Left cardiac atrium (tissue), 4 donors: ENCODE data around the gene CLSTN2. TPM values are rescaled to one million over a fixed set of nuclear protein-coding genes. Genes with fewer than 3 reads are reported as not detected.

ENCODE experiments used
- ATAC-seq, 2 donors: fragments of 200-7000 bp; cut with Tn5 transposase; one replicate each; pipeline ENCODE4 v1.9.1; 2020; ENCODE audit warnings: mild to moderate bottlenecking in 2 of 2, moderate library complexity in 2 of 2
- DNase-seq: peaks from one replicate; pipeline ENCODE4 v3.0.0-alpha.2; 2020
- intact Hi-C, 2 donors: fragments of 100-400 bp; cut with DNase I; formaldehyde crosslinking; loops; one replicate each; pipeline versions ENCODE4 v1.14.1 to v1.15.1; 2022 to 2023
- total RNA-seq, 2 donors: library from RNA; stranded (reverse); fragmentation: NEBNext Ultra II Directional; extraction: Animal tissue kit (Norgen Biotek cat#: 25700); gene quantifications; one replicate each; pipeline ENCODE4 v1.2.1, GENCODE V29; 2021
- donor health status: DM: no; HTN: yes; CAD: no.
- donor health status: DM: no; HTN: yes; CAD: no; lungs with severe emphysema.
- donor health status: DM: yes; HTN: yes; CAD: no.
- donor health status: Dilated cardiomyopathy.

The CLSTN2 gene
- total RNA-seq, 2 donors from 2014 or later = 22.9 to 26.6 TPM

DNA sequence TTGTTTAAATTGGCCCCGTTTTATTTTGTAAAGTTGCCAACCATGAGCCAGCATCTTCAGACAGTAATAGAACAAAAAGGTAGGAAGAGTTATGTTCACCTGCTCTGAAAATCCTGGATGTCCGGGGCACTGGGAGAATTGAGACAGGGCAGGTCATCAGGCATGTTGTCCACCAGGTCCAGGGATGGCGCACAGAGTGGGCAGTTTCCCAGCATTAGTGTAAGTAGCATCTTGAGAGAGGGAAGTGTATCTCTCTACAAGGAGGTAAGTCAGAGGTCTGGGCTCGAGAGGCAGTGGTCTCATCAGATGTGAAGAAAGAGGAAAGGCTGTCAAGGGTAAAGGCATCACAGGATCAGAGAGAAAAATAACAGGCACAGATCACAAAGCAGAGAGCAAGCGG, 339.4 kb downstream of the CLSTN2 start:
- DNase-seq (no peak), ATAC-seq (no peak)
- intact Hi-C loops = no loop called here

DNA sequence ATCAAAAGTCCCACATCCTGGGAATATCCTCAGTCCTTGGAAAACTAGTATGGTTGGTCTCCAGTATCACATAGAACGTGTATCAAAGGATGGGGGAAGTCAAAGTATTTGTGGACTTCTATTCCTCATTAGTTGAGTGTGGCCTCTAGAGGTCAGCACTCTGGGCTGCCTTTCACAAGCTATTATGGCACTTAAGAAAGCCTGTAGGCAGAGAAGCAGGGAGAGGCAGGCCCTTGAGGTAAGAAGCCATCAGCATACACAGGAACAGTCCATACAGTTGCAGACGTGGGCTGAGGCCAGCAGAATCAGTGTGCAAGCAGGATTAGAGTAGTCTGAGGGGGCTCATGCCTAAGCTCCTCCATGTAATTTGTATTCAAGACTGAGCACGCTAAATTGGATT, 341.7 kb downstream of the CLSTN2 start:
- ATAC-seq = peak in 1 of 2 donors; percentile 31
- intact Hi-C loops = no loop called here
- DNase-seq = no peak

DNA sequence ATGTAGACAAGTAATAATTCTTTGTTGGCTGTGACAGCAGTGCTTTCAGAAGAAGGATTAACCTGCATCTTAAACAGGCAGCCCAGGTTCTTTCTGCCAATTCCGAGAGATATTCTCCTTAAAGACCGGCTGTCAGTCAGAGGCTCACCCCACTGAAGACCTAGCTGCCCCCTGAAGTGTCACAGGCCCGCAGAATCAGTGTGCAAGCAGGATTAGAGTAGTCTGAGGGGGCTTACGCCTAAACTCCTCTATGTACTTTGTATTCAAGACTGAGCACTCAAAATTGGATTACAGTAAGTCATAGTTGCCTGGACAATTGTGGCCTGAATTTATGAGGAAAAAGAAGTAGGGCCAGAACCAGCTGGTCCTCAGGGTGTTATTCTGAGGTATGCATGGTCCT, 342.9 kb downstream of the CLSTN2 start:
- intact Hi-C loops = no loop called here
- ATAC-seq (no peak), DNase-seq (no peak)

DNA sequence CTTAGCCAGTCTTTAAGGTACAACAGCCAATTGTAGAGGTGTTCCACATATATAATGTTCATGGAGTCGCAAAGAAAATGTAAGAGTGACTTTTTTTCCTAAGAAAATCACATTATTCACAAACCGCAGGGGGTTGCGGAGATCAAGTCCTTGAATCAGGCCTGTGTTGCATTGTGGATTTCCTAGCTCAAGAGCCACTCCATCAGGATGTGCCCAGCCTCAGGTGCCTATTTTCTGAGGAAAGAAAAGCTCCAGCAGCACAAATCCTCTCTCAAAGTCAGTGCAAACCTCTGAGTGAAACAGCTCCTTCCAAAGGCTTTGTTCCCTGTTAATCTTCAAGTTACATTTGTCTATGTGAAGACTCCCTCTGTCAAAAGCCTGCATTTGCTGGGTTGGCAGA, 349.4 kb downstream of the CLSTN2 start:
- no peak for ATAC-seq
- no peak for DNase-seq
- intact Hi-C loops = no loop called here

DNA sequence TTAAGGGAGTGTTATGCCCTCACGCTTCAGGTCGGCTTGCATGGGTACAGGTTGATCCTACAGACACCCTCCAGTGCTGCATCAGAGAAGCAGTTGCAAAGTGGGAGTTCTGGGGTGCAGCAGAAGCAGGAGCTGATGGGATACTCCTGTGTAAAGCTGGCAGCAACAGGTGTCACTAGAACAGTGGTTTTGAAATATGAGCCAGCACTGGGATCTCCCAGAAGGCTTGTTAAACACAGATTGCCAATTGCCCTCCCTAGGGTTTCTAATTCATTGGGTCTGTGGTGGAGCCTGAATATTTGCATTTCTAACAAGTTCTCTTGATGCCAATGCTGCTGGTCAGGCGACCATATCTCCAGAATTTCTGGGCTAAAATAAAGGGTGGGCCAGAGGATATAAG, 350.4 kb downstream of the CLSTN2 start:
- ATAC-seq (no peak), DNase-seq (no peak)
- intact Hi-C loops = no loop called here

DNA sequence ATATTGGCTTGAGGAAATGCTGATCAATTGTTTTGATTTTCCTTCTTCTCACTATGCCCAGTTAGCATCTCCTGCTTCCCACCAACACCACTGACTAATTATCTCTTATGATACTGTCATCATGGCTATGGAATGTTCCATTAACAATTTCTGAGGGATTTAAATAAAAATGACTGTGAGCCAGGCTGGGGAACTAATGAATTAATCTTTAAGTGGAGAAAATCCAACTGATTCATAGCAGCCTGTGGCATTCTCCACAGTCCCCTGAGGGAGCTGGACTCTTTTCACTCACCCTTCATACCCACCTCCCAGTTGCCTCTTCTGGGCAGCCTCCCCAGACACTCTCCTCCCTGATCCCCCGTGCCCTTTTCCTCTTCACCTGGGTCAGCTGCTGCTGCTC, 353.6 kb downstream of the CLSTN2 start:
- ATAC-seq (no peak), DNase-seq (no peak)
- intact Hi-C loops = no loop called here

DNA sequence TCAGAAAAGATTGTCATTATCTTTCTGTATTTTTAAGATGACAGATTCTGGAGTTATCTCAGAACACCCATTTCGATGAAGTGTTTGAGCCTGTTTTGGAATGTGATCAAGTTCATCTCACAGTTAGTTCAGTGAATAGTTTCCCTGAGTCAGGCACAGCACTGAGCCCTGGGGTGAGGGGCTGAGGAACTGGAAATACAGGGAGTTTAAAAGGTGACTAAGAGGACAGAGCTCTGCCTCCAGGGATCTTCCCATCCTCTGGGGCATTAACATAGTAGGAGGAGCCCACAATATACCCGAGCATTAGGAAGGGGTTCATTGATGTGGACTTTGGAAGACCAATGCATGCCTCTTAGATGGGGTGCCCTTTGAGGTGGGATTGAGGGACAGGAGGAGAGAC, 355.1 kb downstream of the CLSTN2 start:
- DNase-seq = no peak
- ATAC-seq = no peak
- intact Hi-C loops = no loop called here

DNA sequence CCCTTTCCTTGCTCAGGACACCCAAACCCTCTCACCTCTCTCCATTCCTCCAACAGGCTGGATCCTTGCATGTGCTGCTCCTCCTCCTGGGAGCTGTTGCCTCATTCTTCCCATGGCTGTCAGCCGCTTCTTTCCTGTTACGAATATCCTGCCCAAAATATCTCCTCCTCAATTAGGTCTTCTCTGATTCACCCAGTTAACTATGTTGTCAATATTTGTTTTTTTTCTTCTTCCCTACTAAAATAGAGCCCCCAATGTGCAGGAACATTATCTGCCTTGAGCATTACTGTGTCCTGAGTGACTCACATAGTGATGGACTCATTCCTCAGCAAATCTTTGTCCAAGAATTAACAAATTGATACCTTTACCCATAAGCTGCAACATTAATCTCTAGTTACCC, 357.2 kb downstream of the CLSTN2 start:
- ATAC-seq (peak in 1 of 2 donors; percentile 41), DNase-seq (no peak)
- intact Hi-C loops = no loop called here

DNA sequence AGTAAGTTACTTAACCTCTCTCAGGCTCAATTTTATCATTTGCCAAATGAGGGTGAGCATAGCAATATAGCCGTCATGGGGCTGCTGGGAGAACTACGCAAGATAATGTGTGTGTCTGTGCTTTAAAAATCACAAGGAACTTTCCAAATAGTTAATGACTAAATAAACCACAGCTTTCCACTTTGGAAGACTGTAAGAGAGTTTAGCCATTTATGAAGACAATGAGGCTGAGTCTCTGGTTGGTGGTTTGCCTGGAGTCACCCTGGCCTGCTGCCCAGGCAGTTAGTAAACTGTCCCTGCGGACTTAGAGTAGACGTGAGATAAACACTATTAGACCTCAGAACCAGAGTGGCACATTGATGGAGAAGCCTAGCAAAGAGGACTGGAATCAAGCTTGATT, 357.7 kb downstream of the CLSTN2 start:
- intact Hi-C loops = no loop called here
- peak; percentile 89 to 91 for ATAC-seq
- peak; percentile 81 for DNase-seq

DNA sequence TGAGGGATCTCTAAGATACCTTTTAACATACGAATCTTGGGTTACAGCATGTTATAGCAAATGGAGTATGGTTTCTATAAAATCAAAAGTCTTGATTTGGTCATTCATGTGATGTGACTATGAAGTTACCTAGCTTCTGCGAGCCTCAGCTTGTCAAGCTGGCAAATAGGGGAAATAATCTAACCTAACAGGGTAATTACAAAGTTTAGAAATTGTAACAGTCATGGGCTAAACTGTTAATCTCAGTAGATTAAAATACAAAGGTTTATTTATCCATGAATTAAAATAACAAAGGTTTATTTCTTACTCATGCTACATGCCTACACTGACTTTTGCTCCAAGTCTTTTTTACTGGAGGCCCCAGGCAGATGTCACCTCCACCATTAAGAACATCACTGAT, 359.1 kb downstream of the CLSTN2 start:
- no peak for DNase-seq
- intact Hi-C loops = no loop called here
- no peak for ATAC-seq

DNA sequence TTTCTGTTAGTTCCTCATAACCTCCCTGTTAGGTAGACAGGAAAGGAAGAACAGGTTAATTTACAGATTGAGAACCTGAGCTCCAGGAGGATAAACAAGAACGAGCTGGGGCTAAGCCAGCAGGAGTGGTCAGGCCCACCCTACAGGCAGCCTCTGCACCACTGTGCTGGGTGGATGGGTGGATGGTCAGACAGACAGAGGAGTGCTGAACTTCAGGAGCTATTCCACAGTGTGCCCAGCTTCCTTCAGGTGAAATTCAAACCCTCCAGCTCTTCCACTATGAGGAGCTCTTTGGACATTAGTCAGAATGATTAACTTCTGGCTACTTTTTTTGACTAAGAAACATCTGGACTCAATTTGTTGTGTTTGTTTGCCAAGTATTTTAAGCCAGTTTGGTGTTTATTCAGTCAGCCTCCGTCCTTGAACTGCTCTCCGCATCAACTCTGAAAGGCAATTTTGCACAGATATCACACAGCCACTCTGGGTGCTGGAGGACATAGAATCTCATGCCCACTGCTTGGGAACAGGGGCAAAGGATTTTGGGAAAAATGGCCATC, 361.9 kb downstream of the CLSTN2 start:
- ATAC-seq = peak in 1 of 2 donors; percentile 20
- intact Hi-C loops = no loop called here
- no peak for DNase-seq

DNA sequence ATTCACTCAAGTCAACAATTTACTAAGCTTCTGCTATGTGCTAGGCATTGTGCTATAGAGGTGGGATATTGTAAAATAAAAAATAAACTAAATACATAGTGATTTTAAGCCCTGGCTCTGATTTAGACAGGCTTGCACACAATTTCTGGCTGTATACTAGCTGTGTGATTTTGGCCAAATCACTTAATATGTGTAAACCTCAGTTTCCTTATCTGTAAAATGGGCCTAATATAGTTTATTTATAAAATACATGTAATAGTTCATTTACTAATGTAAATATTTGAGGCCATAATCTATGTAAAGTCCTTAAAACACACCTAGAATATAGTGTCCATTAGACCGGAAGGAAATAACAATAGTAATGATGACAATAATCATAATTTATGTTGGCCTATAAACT, 363.1 kb downstream of the CLSTN2 start:
- intact Hi-C loops = no loop called here

DNA sequence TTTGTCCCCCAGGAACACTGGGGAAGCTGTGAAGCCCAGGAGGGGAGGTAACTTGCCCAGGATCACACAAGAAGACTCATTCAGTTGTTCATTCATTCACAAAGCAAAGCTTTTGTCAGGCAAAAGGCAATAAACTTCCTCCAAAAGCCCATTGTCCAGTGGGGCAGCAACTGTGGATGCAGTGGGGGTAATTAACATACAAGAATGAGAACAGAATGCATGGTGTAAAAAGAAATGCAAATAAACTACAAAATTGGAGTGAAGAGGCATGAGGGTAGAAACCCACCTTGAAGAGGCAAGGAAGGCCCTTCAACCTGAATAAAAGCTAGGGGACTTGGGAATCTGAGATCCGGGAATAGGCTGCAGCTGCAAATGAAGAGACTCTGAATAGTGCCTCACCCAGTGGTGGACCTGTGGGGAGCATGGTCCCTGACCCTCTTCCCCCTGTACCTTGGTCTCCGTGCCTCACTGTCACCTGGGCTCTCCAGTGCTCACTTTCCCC, 363.6 kb downstream of the CLSTN2 start:
- ATAC-seq = no peak
- DNase-seq = no peak
- intact Hi-C loops = no loop called here

More for the DNA sequence above, 363.1 kb downstream of the CLSTN2 start:
- ATAC-seq = no peak
- DNase-seq = no peak

DNA sequence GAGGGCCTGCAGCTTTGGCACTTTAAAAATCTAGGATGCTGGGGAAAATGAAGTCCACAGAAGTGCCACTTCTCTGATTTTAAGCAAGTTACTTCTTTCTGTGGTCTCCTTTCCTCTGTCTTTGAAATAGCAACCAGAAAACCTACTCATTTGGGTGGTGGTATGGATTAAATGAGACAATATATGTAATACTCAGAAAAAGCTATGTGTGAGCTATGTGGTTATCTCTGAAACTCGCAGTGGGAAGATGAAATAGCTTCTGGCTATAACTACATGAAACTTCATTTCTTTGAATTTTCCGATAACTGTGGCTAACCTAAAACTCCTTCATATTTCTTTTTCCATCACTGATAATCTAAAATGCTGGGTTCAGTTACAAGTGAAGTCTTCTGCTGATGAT, 368.9 kb downstream of the CLSTN2 start:
- intact Hi-C loops = no loop called here
- DNase-seq (no peak), ATAC-seq (no peak)

DNA sequence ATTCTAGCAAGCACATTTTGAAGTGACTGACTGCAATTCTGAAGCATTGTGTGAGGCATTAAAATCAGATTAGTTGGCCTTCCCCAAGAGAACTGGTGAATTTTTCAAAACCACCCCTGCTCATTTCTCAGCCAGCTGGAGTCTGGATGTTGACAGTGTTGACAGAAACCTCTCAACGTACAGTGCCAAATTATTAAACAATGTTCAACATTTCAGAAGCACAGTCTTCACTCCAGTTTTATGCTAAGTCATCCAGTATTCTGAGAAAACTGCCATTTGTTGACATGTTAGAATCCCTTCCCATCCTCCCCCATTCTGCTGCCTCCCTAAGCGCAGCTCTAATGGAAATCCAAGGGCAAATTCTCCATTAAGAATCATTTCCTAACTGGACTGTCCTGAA, 373.6 kb downstream of the CLSTN2 start:
- intact Hi-C loops = no loop called here
- ATAC-seq = peak; percentile 67 to 80
- no peak for DNase-seq

DNA sequence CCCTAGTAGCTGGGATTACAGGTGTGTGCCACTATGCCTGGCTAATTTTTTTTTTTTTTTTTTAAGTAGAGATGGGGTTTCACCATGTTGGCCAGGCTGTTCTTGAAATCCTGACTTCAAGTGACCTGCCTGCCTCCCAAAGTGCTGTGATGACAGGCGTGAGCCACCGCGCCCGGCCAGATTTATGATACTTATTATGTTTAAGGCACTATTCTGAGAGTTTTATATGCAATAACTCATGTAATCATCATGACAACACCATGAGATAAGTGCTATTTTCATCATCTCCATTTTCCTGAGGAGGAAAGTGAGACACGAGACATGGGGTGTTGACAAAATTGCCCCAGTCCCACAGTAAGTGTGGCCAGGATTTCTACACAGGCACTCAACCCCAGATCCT, 376.4 kb downstream of the CLSTN2 start:
- intact Hi-C loops = no loop called here
- no peak for DNase-seq
- no peak for ATAC-seq

DNA sequence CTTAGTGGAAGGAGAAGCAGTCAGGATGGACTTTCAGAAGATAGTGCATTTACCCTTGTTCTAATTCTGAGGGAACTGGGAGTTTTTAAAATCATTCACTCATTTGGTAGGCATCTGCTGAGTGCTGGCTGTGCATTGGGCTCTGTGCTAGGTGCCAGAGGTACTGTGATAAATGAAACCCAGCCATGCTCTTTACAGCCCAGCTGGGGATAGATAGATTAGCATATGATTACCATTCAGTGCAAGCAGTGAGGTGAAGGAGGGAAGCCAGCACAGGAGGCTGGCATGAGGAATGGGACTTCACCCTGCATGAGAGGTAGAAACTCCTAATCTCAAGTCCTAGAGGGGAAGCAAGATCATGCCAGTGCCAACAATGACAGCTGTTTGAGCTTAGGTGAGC, 381.0 kb downstream of the CLSTN2 start:
- intact Hi-C loops = no loop called here
- ATAC-seq = no peak
- no peak for DNase-seq

DNA sequence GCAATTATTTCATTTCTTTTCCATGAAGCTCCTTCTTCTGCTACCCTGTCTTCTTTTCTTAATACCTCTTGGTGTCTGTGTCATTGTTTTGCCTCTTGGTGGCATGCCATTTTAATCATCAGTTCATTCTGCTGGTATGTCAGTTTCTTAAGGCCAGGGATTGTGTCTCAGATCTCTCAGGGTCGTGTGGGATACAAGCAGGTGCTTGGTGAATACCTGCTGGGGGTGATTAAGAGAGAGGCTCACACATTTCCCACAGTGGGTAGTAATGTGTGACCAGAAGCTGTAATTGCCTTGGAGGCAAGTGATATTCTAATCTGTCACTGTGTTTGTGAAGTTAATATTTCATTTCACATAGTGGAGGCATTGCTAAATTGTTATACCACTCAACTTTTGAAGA, 381.5 kb downstream of the CLSTN2 start:
- DNase-seq (no peak), ATAC-seq (no peak)
- intact Hi-C loops = no loop called here

DNA sequence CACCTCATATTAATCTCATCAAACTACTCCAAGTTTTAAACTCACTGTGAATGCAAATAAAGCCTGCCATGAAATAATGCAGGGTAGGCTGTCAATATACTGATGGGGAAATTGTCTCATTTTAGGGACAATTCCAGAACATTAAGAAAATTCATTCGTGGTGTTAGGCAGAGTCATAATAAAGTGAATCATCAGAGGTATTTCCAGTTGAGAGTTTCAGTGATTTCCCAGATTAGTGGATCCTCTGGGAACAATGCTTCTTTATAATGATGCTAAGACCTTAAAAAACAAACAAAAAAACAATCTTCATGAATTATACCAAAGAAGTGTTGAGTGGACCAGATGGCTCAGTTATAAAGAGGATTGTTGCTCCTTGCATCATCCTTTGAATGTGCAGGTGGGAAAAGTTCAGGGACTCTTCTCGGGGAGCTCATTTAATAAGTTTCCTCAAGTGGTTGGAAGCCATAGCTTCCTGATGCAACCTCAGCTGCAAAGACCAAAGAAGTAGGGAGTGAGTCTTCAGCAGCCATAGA, 381.9 kb downstream of the CLSTN2 start:
- intact Hi-C loops = no loop called here
- no peak for DNase-seq
- ATAC-seq = no peak

DNA sequence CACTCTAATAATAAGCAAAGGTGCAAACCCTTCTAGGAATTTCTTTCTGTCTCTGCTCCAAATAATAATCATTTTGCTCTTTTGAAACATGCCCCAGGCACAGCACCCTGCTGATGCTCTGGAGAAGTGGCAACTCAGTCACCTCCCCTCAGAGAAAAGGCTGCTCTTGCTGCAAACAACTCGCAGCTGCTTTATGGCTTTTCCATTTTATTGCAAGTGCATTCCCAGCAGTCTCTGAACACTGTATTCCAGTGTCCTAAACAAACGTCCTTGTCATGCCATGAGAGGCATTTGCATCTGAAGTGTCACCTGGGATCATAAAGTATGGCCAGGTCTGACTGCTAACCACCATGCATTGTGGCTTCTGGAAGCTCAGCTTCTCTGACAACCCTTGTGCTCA, 384.8 kb downstream of the CLSTN2 start:
- ATAC-seq (no peak), DNase-seq (no peak)
- intact Hi-C loops = no loop called here

DNA sequence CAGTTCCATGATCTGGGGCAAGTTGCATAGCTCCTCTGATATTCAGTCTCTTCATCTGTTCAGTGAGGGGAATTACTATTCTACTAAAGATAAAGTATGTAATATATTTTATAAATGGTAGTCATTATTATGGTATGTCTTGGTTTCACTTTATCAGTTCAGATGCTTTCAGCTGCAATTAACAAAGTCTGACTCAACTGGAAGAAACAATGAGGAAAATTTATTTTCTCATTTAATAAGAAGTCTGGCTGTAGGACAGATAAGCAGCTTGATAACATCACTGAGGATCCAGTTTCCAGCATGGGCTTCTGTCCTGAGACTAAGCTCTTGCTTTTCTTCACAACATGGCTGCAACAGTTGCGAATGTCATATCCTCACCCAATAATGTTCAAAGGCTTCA, 388.6 kb downstream of the CLSTN2 start:
- ATAC-seq (no peak), DNase-seq (no peak)
- intact Hi-C loops = no loop called here

DNA sequence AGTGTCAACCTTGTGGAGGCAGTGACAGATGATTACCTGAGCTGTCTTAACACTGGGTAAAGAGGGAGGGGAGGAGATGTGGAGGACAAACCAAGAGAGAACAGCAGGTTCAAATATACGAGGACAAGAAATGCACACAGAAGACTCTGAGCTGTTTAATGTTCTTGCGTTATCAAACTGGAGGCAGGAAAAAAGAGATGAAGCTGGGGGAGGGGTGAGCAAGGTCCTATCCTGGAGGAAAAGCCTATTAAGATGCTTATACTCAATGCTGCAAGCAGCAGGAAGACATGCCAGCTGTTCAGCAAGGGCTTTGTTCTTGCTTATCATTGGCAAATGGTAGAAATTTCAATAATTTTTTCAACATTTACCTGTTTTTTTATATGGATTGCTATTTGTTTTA, 397.1 kb downstream of the CLSTN2 start:
- intact Hi-C loops = no loop called here
- DNase-seq (no peak), ATAC-seq (no peak)
